GM12878 (cell line): ENCODE measurements around the gene LRP4. TPM values are rescaled to one million over a fixed set of nuclear protein-coding genes. Genes with fewer than 3 reads are reported as not detected.

Experiments
- ATAC-seq: fragments of 200-7000 bp; cut with Tn5 transposase; 3 replicates; pipeline ENCODE4 v1.9.1; 2020; ENCODE audit warnings: mild to moderate bottlenecking, moderate library complexity
- BruUV-seq: library from RNA; stranded (reverse); fragments of 400-500 nt; replicated peaks from 2 replicates; lab custom pipeline; 2021; lab: Mats Ljungman, UMichigan
- CTCF ChIA-PET: fragments of 300-600 bp; sonication (Branson Sonifier 250); formaldehyde crosslinking; extraction: SDS; loops from one replicate; lab custom pipeline; 2021; ENCODE audit warnings: inconsistent platforms; lab: Yijun Ruan, JAX
- POLR2A ChIA-PET: fragments of 350-600 bp; formaldehyde crosslinking; extraction: SDS; loops from one replicate; lab custom pipeline; 2021; ENCODE audit warnings: inconsistent platforms; lab: Charles Lee
- RAD21 ChIA-PET: fragments of 300-600 bp; sonication (Branson Sonifier 250); formaldehyde crosslinking; loops from one replicate; lab custom pipeline; 2023; ENCODE audit warnings: antibody characterized with exemption; ENCODE audit not compliant: unreplicated experiment; lab: Charles Lee
- SMC1A ChIA-PET: fragments of 300-600 bp; sonication (Branson Sonifier 250); formaldehyde crosslinking; loops from one replicate; lab custom pipeline; 2023; ENCODE audit not compliant: unreplicated experiment, uncharacterized antibody; lab: Charles Lee
- DNase-seq: peaks from one replicate; pipeline ENCODE4 v3.0.0-alpha.2; 2011; ENCODE audit warnings: low read depth, low spot score
- FAIRE-seq: peaks from 3 replicates; lab custom pipeline; 2011; peaks lifted over from hg19 to GRCh38; lab: Jason Lieb, UNC
- H2AFZ ChIP-seq: 2 replicates; pipeline ENCODE4 v1.6.0; 2011; ENCODE audit warnings: low read depth, low read length, control low read depth; ENCODE audit not compliant: control insufficient read depth
- H3K27ac ChIP-seq: 2 replicates; pipeline ENCODE4 v1.5.1; 2011; ENCODE audit warnings: control low read depth; ENCODE audit not compliant: control insufficient read depth, insufficient read depth
- H3K27me3 ChIP-seq, 2 experiments: replicated peaks in 1 of 2; 2 replicates each; pipeline versions ENCODE4 v1.6.0 to v1.6.1; 2011; ENCODE audit warnings: low read length in 1 of 2; ENCODE audit not compliant: control insufficient read depth in 2 of 2, insufficient read depth in 2 of 2
- H3K36me3 ChIP-seq, 2 experiments: 2 replicates each; pipeline ENCODE4 v1.5.1; 2011; ENCODE audit warnings: low read length in 1 of 2; ENCODE audit not compliant: control insufficient read depth in 2 of 2, insufficient read depth in 2 of 2
- H3K4me1 ChIP-seq: 2 replicates; pipeline ENCODE4 v1.6.1; 2011; ENCODE audit warnings: mild to moderate bottlenecking, low read length, moderate library complexity, mixed read lengths; ENCODE audit not compliant: control insufficient read depth, insufficient read depth
- H3K4me2 ChIP-seq: 2 replicates; pipeline ENCODE4 v1.6.0; 2011; ENCODE audit warnings: control low read depth; ENCODE audit not compliant: control insufficient read depth, insufficient read depth
- H3K4me3 ChIP-seq: fragments of 200-600 bp; sonication (generic); 2 replicates; pipeline ENCODE4 v1.5.1; 2016
- H3K79me2 ChIP-seq: 2 replicates; pipeline ENCODE4 v1.6.0; 2011; ENCODE audit warnings: low read length; ENCODE audit not compliant: control insufficient read depth, insufficient read depth
- H3K9ac ChIP-seq: 2 replicates; pipeline ENCODE4 v1.8.0; 2011; ENCODE audit warnings: low read length, control low read depth, mixed read lengths; ENCODE audit not compliant: control insufficient read depth, insufficient read depth
- H3K9me3 ChIP-seq: replicated peaks from 3 replicates; pipeline ENCODE4 v1.5.1; 2011; ENCODE audit warnings: mild to moderate bottlenecking, low read length; ENCODE audit not compliant: control insufficient read depth, insufficient read depth
- H4K20me1 ChIP-seq: 2 replicates; pipeline ENCODE4 v1.6.0; 2011; ENCODE audit not compliant: control insufficient read depth, insufficient read depth
- IRF4 ChIP-seq: IDR thresholded peaks from 2 replicates; pipeline ENCODE4 v1.6.1; 2011; ENCODE audit warnings: low read depth, low read length
- MEF2B ChIP-seq: fragments of 450-650 bp; IDR thresholded peaks from 2 replicates; pipeline ENCODE4 v1.6.1; 2018; ENCODE audit warnings: mild to moderate bottlenecking, moderate library complexity; ENCODE audit not compliant: partially characterized antibody, poor library complexity, severe bottlenecking
- MXI1 ChIP-seq: fragments of 150-350 bp; IDR thresholded peaks from 2 replicates; pipeline ENCODE4 v1.6.1; 2011; ENCODE audit warnings: low read depth, mild to moderate bottlenecking, inconsistent platforms, low read length, improper control_type of control experiment
- POLR2AphosphoS5 ChIP-seq: IDR thresholded peaks from 2 replicates; pipeline ENCODE4 v1.6.1; 2011; ENCODE audit warnings: mild to moderate bottlenecking, low read length, inconsistent platforms
- RB1 ChIP-seq: fragments of 450-650 bp; formaldehyde crosslinking; IDR thresholded peaks from 2 replicates; pipeline ENCODE4 v1.6.1; 2017; ENCODE audit warnings: mild to moderate bottlenecking, borderline replicate concordance
- RBBP5 ChIP-seq: fragments of 200-600 bp; sonication (generic); conservative IDR thresholded peaks from 2 replicates; pipeline ENCODE4 v1.6.1; 2016
- RCOR1 ChIP-seq: conservative IDR thresholded peaks from 2 replicates; pipeline ENCODE4 v1.6.1; 2012; ENCODE audit warnings: low read depth, low read length, improper control_type of control experiment
- TCF7 ChIP-seq: IDR thresholded peaks from 2 replicates; pipeline ENCODE4 v1.6.1; 2014; ENCODE audit warnings: antibody characterized with exemption, borderline replicate concordance
- ZBED1 ChIP-seq: IDR thresholded peaks from 2 replicates; pipeline ENCODE4 v1.6.1; 2016; ENCODE audit warnings: borderline replicate concordance
- ZNF217 ChIP-seq: fragments of 450-650 bp; IDR thresholded peaks from 2 replicates; pipeline ENCODE4 v1.6.1; 2017; ENCODE audit warnings: antibody characterized with exemption, mild to moderate bottlenecking
- WGBS: methylation state at CpG from one replicate; pipeline ENCODE4 v1.1.6; 2016; ENCODE audit warnings: low lambda C conversion rate; ENCODE audit not compliant: insufficient replicate concordance, insufficient coverage; ENCODE audit errors: missing lambda C conversion rate; 5-methylcytosine and 5-hydroxymethylcytosine counted together
- in situ Hi-C: fragments of 300-500 bp; cut with MboI; formaldehyde crosslinking; loops from 9 replicates; pipeline ENCODE4 v1.14.3; 2018; ENCODE audit warnings: mixed read lengths
- intact Hi-C: fragments of 100-400 bp; cut with micrococcal nuclease; formaldehyde crosslinking; loops from one replicate; pipeline ENCODE4 v1.14.2; 2022; ENCODE audit not compliant: unreplicated experiment
- polyA plus RNA-seq, 11 experiments: library from polyadenylated mRNA; depleted of rRNA in 4 of 11; unstranded in 6 of 11; stranded (reverse) in 5 of 11; fragments of >200 nt; fragmentation: Nextera tagmentation in 4 of 11; fragmentation: Illumina TruSeq in 1 of 11; extraction: Ambion mirVana in 4 of 11; extraction: Trizol in 1 of 11; gene quantifications; 1 replicate in 1 of 11; 2 replicates in 10 of 11; pipeline versions ENCODE4 v1.2.1 to v1.2.3, GENCODE V29; 2011 to 2016; ENCODE audit warnings: inconsistent platforms in 2 of 11, missing spikeins in 2 of 11, low read depth in 1 of 11
- total RNA-seq, 4 experiments: library from RNA; depleted of rRNA in 3 of 4; stranded (reverse); fragments of >200 nt in 3 of 4; fragmentation: Illumina TruSeq in 1 of 4; extraction: Trizol in 1 of 4; gene quantifications; 2 replicates each; pipeline versions ENCODE4 v1.2.1 to v1.2.3, GENCODE V29; 2013 to 2021
- TF ChIP-seq, protein P1 (sequence below): fragments of 450-650 bp; IDR thresholded peaks from 2 replicates; pipeline ENCODE4 v1.6.1; 2017; ENCODE audit warnings: borderline replicate concordance
- TF ChIP-seq, protein P2 (sequence below): fragments of 150-350 bp; IDR thresholded peaks from 2 replicates; pipeline ENCODE4 v1.6.1; 2016; ENCODE audit warnings: low read depth, low read length
- TF ChIP-seq, protein P3 (sequence below): fragments of 450-650 bp; IDR thresholded peaks from 2 replicates; pipeline ENCODE4 v1.6.1; 2014; ENCODE audit warnings: mild to moderate bottlenecking
- TF ChIP-seq, protein P4 (sequence below): IDR thresholded peaks from 2 replicates; pipeline ENCODE4 v1.6.1; 2011; ENCODE audit warnings: borderline replicate concordance, low read depth, mild to moderate bottlenecking, moderate library complexity, low read length; ENCODE audit not compliant: insufficient read depth, poor library complexity, severe bottlenecking
- TF ChIP-seq, protein P5 (sequence below): IDR thresholded peaks from 2 replicates; pipeline ENCODE4 v1.6.1; 2011; ENCODE audit warnings: mild to moderate bottlenecking, low read depth, low read length, moderate library complexity; ENCODE audit not compliant: insufficient replicate concordance
- TF ChIP-seq, protein P6 (sequence below): IDR thresholded peaks from 2 replicates; pipeline ENCODE4 v1.6.1; 2012; ENCODE audit warnings: low read depth, low read length, improper control_type of control experiment

Gene LRP4
- total and polyA plus RNA-seq, 10 of the 15 experiments (the other 5 are each of a cell fraction or from before 2014, with no cell fraction given), result under 0.01 to 0.06 (median 0.03) TPM; not detected in 6

DNA sequence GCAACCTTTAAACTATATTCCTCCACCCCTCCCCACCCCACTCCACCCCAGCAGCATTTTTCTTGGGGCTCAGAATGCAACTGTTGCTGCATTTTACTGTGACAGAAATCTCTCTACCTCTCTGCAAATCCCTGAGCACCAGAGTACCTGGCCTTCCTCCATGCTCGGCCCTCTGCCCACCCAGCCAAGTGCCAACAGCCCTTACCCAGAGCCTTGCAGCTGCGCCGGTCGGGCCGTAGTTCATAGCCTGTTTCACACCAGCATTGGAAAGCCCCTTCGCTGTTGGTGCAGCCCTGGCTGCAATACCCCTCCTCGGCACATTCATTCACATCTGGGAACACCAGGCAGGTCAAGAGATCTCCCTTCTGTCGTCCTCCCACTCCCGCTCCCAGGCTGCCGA is 23.4 kb downstream of the LRP4 start:
- in situ Hi-C loops, result no loop called here
- no peak for DNase-seq
- RAD21 ChIA-PET, result interaction anchor here (0.9 kb wide), 1 partner anchor 263 kb away, joined by 3 read pairs; no protein-coding TSS in a partner anchor
- CTCF ChIA-PET, result interaction anchor here (0.7 kb wide), 1 partner anchor 24 kb away, joined by 3 read pairs; no protein-coding TSS in a partner anchor
- Histone ChIP-seq H3K4me3 (no peak overlapping the region), H3K4me1 (no peaks in the 10 kb centered on the region), H3K27ac (no peak overlapping the region), H3K36me3 (no peaks in the 10 kb centered on the region), H3K27me3 (no peaks in the 10 kb centered on the region), H2AFZ (no peak overlapping the region), H4K20me1 (no peaks in the 10 kb centered on the region), H3K79me2 (no peaks in the 10 kb centered on the region), H3K9me3 (no peaks in the 10 kb centered on the region), H3K9ac (no peak overlapping the region), H3K4me2 (no peak overlapping the region)
- ATAC-seq, result no peak
- intact Hi-C loops, result no loop called here
- POLR2A ChIA-PET, result no interaction called here
- no TSS peak for BruUV-seq
- SMC1A ChIA-PET, result interaction anchor here (0.5 to 5.8 kb wide), 3 partner anchors 258 to 959 kb away, joined by 3 to 44 read pairs (median 3); no protein-coding TSS in a partner anchor
- 57% methylated on average over 10 of the region's 10 CpGs for WGBS
- no peak for FAIRE-seq
- no peak for TF ChIP-seq ZNF217
- TF ChIP-seq TCF7, result no peak
- TF ChIP-seq MXI1, result no peak
- TF ChIP-seq, protein P1, sequence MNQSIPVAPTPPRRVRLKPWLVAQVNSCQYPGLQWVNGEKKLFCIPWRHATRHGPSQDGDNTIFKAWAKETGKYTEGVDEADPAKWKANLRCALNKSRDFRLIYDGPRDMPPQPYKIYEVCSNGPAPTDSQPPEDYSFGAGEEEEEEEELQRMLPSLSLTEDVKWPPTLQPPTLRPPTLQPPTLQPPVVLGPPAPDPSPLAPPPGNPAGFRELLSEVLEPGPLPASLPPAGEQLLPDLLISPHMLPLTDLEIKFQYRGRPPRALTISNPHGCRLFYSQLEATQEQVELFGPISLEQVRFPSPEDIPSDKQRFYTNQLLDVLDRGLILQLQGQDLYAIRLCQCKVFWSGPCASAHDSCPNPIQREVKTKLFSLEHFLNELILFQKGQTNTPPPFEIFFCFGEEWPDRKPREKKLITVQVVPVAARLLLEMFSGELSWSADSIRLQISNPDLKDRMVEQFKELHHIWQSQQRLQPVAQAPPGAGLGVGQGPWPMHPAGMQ, result no peak
- no peak for TF ChIP-seq MEF2B
- TF ChIP-seq ZBED1, result no peak
- TF ChIP-seq, protein P2, sequence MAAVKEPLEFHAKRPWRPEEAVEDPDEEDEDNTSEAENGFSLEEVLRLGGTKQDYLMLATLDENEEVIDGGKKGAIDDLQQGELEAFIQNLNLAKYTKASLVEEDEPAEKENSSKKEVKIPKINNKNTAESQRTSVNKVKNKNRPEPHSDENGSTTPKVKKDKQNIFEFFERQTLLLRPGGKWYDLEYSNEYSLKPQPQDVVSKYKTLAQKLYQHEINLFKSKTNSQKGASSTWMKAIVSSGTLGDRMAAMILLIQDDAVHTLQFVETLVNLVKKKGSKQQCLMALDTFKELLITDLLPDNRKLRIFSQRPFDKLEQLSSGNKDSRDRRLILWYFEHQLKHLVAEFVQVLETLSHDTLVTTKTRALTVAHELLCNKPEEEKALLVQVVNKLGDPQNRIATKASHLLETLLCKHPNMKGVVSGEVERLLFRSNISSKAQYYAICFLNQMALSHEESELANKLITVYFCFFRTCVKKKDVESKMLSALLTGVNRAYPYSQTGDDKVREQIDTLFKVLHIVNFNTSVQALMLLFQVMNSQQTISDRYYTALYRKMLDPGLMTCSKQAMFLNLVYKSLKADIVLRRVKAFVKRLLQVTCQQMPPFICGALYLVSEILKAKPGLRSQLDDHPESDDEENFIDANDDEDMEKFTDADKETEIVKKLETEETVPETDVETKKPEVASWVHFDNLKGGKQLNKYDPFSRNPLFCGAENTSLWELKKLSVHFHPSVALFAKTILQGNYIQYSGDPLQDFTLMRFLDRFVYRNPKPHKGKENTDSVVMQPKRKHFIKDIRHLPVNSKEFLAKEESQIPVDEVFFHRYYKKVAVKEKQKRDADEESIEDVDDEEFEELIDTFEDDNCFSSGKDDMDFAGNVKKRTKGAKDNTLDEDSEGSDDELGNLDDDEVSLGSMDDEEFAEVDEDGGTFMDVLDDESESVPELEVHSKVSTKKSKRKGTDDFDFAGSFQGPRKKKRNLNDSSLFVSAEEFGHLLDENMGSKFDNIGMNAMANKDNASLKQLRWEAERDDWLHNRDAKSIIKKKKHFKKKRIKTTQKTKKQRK, result no peak
- no peak for TF ChIP-seq RCOR1
- TF ChIP-seq, protein P3, sequence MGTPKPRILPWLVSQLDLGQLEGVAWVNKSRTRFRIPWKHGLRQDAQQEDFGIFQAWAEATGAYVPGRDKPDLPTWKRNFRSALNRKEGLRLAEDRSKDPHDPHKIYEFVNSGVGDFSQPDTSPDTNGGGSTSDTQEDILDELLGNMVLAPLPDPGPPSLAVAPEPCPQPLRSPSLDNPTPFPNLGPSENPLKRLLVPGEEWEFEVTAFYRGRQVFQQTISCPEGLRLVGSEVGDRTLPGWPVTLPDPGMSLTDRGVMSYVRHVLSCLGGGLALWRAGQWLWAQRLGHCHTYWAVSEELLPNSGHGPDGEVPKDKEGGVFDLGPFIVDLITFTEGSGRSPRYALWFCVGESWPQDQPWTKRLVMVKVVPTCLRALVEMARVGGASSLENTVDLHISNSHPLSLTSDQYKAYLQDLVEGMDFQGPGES, result no peak
- TF ChIP-seq, protein P4, sequence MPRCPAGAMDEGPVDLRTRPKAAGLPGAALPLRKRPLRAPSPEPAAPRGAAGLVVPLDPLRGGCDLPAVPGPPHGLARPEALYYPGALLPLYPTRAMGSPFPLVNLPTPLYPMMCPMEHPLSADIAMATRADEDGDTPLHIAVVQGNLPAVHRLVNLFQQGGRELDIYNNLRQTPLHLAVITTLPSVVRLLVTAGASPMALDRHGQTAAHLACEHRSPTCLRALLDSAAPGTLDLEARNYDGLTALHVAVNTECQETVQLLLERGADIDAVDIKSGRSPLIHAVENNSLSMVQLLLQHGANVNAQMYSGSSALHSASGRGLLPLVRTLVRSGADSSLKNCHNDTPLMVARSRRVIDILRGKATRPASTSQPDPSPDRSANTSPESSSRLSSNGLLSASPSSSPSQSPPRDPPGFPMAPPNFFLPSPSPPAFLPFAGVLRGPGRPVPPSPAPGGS, result no peak
- TF ChIP-seq POLR2AphosphoS5, result no peak
- no peak for TF ChIP-seq RB1
- no peak for TF ChIP-seq IRF4
- TF ChIP-seq, protein P5, sequence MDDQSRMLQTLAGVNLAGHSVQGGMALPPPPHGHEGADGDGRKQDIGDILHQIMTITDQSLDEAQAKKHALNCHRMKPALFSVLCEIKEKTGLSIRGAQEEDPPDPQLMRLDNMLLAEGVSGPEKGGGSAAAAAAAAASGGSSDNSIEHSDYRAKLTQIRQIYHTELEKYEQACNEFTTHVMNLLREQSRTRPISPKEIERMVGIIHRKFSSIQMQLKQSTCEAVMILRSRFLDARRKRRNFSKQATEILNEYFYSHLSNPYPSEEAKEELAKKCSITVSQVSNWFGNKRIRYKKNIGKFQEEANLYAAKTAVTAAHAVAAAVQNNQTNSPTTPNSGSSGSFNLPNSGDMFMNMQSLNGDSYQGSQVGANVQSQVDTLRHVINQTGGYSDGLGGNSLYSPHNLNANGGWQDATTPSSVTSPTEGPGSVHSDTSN, result no peak
- TF ChIP-seq RBBP5, result no peak
- TF ChIP-seq, protein P6, sequence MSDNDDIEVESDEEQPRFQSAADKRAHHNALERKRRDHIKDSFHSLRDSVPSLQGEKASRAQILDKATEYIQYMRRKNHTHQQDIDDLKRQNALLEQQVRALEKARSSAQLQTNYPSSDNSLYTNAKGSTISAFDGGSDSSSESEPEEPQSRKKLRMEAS, result no peak
